Activated gamma-delta T cell (primary cell): ENCODE data around the gene KLK3.

Experiments used
- DNase-seq: peaks from one replicate; lab custom pipeline; 2025; lab: John Stamatoyannopoulos, UW

The KLK3 gene

GRCh38 chr19:50898018-50898417 lies 43.3 kb downstream of the KLK3 start:
- DNase-seq, result no peak

GRCh38 chr19:50899569-50899968 lies 44.9 kb downstream of the KLK3 start:
- no peak for DNase-seq

GRCh38 chr19:50902640-50903039 lies 47.9 kb downstream of the KLK3 start:
- no peak for DNase-seq

DNA sequence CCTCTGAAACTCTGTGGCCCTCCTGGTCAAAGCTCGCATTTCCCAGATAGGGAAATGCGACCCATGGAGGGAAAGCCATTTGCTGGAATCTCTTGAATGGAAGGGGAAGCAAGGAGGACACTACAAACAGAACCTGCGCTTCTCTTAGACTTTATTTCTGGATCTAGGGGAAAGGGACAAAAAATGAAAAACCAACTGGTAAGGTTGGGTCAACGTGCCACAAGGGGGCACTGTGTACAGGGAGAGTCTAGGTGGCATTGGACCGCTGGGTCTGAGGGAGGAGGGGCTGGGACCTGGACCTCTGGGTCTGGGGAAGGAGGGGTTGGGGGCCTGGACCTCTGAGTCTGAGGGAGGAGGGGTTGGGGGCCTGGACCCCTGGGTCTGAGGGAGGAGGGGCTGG lies 51.5 kb downstream of the KLK3 start:
- no peak for DNase-seq

DNA sequence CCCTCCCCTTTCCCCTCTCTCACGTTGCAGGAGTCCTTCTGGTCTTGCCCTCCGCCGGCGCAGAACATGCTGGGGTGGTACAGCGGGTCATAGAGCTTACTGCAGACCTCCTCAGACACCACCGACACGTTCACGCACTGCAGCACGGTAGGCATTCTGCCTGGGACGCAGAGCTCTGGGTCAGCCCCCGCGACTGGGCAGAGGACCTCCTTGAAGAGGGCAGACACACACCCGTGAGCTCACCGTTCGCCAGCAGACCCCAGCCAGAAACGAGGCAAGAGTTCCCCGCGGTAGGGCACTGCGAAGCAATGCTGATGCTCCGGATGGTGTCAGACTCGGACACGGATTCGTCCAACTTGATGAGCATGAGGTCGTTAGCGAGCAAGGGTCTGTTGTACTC lies 53.6 kb downstream of the KLK3 start:
- no peak for DNase-seq

- no peak for DNase-seq
Observed at GRCh38 chr19:50909240-50910070, 54.7 kb downstream of the KLK3 start.
